Kidney (tissue), 14 donors: ENCODE results near the gene PPOX. TPM values are rescaled to one million over a fixed set of nuclear protein-coding genes. Genes with fewer than 3 reads are reported as not detected.
A peak's percentile ranks its signal among the peaks of the same experiment; 100 is the strongest.

ENCODE experiments used
- DNase-seq, 5 donors: peaks; one replicate each; pipeline ENCODE4 v3.0.0-alpha.2; 2013 to 2020
- FAIRE-seq: peaks from 2 replicates; lab custom pipeline; 2012; peaks lifted over from hg19 to GRCh38; lab: Jason Lieb, UNC
- H3K27ac ChIP-seq, 2 donors: one replicate each; pipeline ENCODE4 v1.7.0; 2013; ENCODE audit warnings: low read depth in 2 of 2, low read length in 2 of 2, inconsistent platforms in 1 of 2
- H3K27me3 ChIP-seq: one replicate; pipeline ENCODE4 v1.7.1; 2013; ENCODE audit warnings: low read length, inconsistent platforms; ENCODE audit not compliant: control insufficient read depth, insufficient read depth
- H3K36me3 ChIP-seq, 3 donors: one replicate each; pipeline versions ENCODE4 v1.7.0 to v1.7.1; 2013; ENCODE audit warnings: low read length in 3 of 3, control low read depth in 1 of 3, inconsistent platforms in 1 of 3; ENCODE audit not compliant: insufficient read depth in 3 of 3, control insufficient read depth in 2 of 3
- H3K4me1 ChIP-seq, 3 donors: one replicate each; pipeline versions ENCODE4 v1.7.0 to v1.7.1; 2013; ENCODE audit warnings: low read length in 3 of 3, inconsistent platforms in 1 of 3, low read depth in 1 of 3; ENCODE audit not compliant: control insufficient read depth in 2 of 3, insufficient read depth in 2 of 3
- H3K4me3 ChIP-seq, 3 donors: one replicate each; pipeline versions ENCODE4 v1.7.0 to v1.8.1; 2013; ENCODE audit warnings: low read length in 3 of 3, control low read depth in 1 of 3, inconsistent platforms in 1 of 3
- H3K9ac ChIP-seq, 3 donors: one replicate each; pipeline versions ENCODE4 v1.7.0 to v1.7.1; 2013; ENCODE audit warnings: low read length in 3 of 3, control low read depth in 1 of 3, inconsistent platforms in 1 of 3
- H3K9me3 ChIP-seq, 3 donors: one replicate each; pipeline versions ENCODE4 v1.7.0 to v1.7.1; 2013; ENCODE audit warnings: low read length in 3 of 3, control low read depth in 1 of 3, inconsistent platforms in 1 of 3; ENCODE audit not compliant: control insufficient read depth in 2 of 3, insufficient read depth in 1 of 3
- intact Hi-C: fragments of 100-400 bp; cut with DNase I; formaldehyde crosslinking; loops from one replicate; pipeline ENCODE4 v1.11.1; 2022
- polyA plus RNA-seq: library from polyadenylated mRNA; stranded (reverse); fragments of 350-450 nt; fragmentation: Illumina TruSeq; extraction: RNeasy Lipid Tissue Mini Kit (QIAGEN cat#74804); gene quantifications from one replicate; pipeline ENCODE4 v1.2.3, GENCODE V29; 2014; ENCODE audit warnings: low read depth, low replicate concordance; ENCODE audit not compliant: insufficient read depth
- total RNA-seq: library from RNA; stranded (reverse); fragmentation: NEBNext Ultra II Directional; extraction: Animal tissue kit (Norgen Biotek cat#: 25700); gene quantifications from one replicate; pipeline ENCODE4 v1.2.1, GENCODE V29; 2021
- TF ChIP-seq, protein P1 (sequence below): IDR thresholded peaks from 3 replicates; pipeline ENCODE4 v1.5.1; 2012; ENCODE audit warnings: mild to moderate bottlenecking, moderate library complexity, borderline replicate concordance; ENCODE audit not compliant: insufficient read depth; ENCODE audit errors: extremely low read depth
- donor health status: control.
- donor health status: control.
- donor health status: control.
- donor health status: control.
- donor health status: control.
- donor health status: DM: yes; HTN: yes; CAD: no.
- donor health status: Normal renal cell carcinoma (clear cell type).

PPOX gene
- total and polyA plus RNA-seq, 2 donors from 2014 or later, result 23.6 to 29.4 TPM

DNA sequence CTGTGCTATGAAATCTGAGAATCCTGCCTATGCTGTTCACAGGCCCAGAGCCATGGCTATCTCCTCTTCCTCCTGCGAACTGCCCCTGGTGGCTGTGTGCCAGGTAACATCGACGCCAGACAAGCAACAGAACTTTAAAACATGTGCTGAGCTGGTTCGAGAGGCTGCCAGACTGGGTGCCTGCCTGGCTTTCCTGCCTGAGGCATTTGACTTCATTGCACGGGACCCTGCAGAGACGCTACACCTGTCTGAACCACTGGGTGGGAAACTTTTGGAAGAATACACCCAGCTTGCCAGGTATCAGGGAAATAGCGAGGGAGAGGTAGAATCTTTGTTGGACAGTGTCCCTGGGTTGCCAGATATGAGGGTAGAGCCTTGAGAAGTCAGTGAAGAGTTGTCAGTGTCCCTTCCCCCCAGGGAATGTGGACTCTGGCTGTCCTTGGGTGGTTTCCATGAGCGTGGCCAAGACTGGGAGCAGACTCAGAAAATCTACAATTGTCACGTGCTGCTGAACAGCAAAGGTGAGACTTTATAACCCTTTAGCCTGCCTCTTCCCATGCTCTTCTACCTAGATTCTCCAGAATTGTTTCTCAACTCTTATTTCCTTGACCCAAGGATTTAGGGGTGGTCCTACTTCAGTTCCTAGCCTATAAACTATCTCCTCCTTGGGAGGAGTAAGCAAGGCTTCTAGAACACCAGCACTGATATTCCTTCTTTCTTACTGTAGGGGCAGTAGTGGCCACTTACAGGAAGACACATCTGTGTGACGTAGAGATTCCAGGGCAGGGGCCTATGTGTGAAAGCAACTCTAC, 46.9 kb upstream of the PPOX start:
- Histone ChIP-seq H3K27ac (peak overlapping the region; percentile 95 to 98), H3K27me3 (no peaks in the 10 kb centered on the region), H3K4me3 (peak overlapping the region; percentile 90 to 100 (median 99)), H3K9ac (peak overlapping the region; percentile 63 to 99 (median 98)), H3K4me1 (peaks cover 4 to 36% (median 28%) of the 10 kb centered on the region in 3 donors), H3K36me3 (peaks cover 3 to 38% (median 25%) of the 10 kb centered on the region in 3 donors), H3K9me3 (no peaks in the 10 kb centered on the region)
- peak in 4 of 5 donors; percentile 31 to 80 (median 60) for DNase-seq
- TF ChIP-seq, protein P1, sequence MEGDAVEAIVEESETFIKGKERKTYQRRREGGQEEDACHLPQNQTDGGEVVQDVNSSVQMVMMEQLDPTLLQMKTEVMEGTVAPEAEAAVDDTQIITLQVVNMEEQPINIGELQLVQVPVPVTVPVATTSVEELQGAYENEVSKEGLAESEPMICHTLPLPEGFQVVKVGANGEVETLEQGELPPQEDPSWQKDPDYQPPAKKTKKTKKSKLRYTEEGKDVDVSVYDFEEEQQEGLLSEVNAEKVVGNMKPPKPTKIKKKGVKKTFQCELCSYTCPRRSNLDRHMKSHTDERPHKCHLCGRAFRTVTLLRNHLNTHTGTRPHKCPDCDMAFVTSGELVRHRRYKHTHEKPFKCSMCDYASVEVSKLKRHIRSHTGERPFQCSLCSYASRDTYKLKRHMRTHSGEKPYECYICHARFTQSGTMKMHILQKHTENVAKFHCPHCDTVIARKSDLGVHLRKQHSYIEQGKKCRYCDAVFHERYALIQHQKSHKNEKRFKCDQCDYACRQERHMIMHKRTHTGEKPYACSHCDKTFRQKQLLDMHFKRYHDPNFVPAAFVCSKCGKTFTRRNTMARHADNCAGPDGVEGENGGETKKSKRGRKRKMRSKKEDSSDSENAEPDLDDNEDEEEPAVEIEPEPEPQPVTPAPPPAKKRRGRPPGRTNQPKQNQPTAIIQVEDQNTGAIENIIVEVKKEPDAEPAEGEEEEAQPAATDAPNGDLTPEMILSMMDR, result peak; percentile 32
- no peak for FAIRE-seq
- intact Hi-C loops, result no loop called here

DNA sequence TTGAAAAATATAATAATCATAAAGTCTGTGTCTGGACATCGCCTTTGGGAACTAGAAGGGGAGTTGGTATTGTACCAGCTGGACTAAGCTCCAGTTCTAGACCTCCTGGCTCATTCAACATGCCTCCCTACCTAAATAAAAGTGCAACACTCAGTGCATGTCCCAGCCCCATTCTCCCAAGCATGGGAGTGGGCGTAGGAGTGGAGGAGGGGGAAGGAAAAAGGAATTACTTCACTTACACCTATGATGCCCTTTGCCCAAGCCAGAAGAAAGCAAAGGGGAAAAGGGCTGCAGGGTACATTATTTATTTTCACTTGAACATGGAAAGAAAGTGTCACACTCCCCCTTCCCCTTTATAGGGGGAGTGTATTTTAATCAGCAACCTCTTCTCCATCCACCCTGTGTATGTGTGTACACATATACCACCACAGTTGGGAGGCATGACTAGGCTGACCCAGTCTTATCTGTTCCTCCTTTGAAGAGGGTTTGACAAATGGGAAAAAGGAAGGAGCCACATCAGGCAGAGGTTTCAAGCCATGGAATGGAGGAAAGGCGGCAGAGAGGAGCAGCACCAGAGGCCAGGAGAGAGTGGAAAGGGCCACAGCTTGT, 45.1 kb upstream of the PPOX start:
- H3K9ac ChIP-seq, result no peak overlapping the region
- H3K36me3 ChIP-seq, result peaks cover 3 to 48% (median 31%) of the 10 kb centered on the region in 3 donors
- TF ChIP-seq, protein P1, result no peak
- no peaks in the 10 kb centered on the region for H3K9me3 ChIP-seq
- no peaks in the 10 kb centered on the region for H3K27me3 ChIP-seq
- no peak overlapping the region for H3K27ac ChIP-seq
- DNase-seq (no peak), FAIRE-seq (no peak)
- intact Hi-C loops, result no loop called here
- no peak overlapping the region for H3K4me3 ChIP-seq
- H3K4me1 ChIP-seq, result peaks cover 4 to 32% (median 28%) of the 10 kb centered on the region in 3 donors

DNA sequence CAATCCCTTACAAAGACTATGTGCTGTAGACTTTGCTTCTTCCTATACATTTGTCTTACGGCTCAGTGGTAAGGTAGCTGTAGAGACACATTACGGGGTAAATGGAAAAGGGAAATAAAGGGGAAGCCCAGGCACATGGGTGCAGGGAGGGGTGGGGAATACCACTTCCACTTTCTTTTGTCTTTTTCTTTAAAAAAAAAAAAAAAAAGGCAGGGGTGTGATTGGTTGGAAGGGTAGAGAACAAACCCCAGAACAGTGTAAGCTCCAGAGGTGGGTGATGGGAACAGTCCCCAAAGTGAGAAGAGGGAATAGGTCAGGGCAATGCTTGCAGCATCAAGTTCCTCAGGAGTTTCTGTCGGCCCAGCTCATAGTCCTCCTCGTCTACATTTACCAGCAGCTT, 44.4 kb upstream of the PPOX start:
- no peak for DNase-seq
- no peaks in the 10 kb centered on the region for H3K9me3 ChIP-seq
- intact Hi-C loops, result no loop called here
- TF ChIP-seq, protein P1, result no peak
- no peak overlapping the region for H3K27ac ChIP-seq
- H3K9ac ChIP-seq, result no peak overlapping the region
- FAIRE-seq, result no peak
- H3K27me3 ChIP-seq, result no peaks in the 10 kb centered on the region
- H3K4me1 ChIP-seq, result peaks cover 4 to 26% (median 23%) of the 10 kb centered on the region in 3 donors
- no peak overlapping the region for H3K4me3 ChIP-seq
- H3K36me3 ChIP-seq, result peaks cover 5 to 50% (median 31%) of the 10 kb centered on the region in 3 donors
